ENCODE measurements around the gene CTIF.

CTIF gene

DNA sequence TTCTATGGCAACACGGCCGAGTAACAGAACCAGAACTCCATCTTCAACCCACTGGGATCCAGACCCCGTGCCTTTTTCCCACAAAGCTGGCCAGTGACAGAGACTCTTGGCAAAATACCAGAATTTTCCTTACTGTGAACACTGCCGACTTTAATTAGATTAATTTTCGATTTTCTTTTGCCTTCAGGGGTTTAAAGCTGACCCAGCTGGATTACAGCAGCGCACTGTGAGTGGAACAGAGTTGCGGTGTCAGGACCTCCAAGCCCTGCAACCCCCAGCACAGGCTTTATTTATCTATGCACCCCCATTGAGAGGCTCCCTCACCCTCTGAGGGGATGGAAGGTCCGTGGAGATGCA is 36.4 kb downstream of the CTIF start:
- DNase-seq (ENCODE audit: low read depth), result no peak

DNA sequence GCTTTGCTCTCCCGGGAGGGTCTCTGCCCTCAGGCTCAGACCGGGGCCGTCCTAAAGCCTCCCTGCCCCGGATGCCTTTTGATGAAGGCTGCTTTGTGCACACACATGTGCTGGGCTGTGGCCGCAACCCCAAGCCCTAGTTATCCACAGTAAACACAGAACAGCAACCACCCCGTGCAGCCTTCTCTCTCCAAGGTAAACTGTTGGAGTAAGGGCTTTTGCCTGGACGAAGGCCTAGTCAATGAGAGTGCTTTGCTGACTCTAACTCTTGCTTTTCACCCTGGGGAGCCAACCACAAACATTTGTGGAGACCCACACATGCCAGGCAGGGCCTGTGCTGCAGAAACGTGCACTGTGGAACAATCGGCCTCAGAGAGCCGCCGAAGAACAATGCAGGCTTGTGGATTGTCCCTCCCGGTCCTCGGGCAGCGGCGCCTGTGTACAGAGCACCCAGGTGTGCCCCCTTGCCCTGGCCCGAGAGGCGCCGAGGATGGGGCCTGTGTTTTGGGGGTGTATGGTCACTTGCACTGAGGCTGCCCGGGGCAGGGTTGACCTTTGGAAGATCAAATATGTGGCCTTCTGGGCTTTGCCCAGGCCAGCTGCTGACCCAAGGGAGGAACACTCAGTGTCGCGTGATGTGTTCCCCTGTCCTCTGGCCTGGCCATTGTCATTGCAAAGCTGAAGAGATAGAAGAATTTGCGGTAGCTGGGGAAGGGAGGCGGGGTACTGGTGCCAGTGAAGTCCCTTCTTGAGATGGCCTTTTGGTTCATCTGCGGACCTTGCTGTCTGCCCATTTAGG is 37.0 kb downstream of the CTIF start:
- no peak for DNase-seq (ENCODE audit: low read depth)

DNA sequence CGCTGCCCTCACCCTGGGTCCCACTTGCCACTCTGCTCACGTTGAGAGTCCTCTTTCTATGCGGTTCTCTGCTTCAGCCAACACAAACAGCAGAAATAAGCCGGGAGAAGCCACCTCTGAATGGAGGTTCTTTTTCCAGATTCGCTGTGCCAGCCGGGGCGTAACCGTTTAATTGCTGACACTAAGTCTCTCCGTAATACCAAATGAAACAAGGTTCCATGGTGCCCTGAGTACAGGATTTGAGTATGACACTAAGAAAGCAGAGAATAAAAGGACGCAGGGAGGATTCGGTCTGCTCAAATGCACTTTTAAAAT is 37.6 kb downstream of the CTIF start:
- DNase-seq (ENCODE audit: low read depth), result no peak

DNA sequence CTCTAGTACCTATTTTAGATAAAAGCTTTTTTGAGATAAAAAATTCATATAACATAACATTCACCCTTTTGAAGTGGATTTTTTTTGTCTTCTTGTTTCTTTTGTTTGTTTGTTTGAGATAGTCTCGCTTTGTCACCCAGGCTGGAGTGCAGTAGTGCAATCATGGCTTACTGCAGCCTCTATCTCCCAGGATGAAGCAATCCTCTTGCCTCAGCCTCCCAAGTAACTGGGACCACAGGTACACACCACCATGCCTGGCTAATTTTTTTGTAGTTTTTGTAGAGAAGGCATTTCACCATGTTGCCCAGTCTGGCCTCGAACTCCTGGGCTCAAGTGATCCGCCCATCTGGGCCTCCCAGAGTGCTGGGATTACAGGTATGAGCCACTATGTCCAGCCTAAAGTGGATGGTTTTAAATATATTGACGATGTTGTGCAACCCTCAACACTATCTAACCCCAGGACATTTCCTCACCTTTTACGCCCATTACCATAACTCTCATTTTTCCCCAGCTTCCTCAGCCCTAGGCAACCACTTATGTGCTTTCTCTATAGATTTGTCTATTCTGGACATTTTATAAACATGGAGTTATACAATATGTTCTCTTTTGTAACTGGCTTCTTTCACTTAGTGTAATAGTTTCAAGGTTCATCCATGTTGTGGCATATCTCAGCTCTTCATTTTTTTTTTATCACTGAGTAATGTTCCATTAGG is 38.8 kb downstream of the CTIF start:
- DNase-seq (ENCODE audit: low read depth), result no peak

DNA sequence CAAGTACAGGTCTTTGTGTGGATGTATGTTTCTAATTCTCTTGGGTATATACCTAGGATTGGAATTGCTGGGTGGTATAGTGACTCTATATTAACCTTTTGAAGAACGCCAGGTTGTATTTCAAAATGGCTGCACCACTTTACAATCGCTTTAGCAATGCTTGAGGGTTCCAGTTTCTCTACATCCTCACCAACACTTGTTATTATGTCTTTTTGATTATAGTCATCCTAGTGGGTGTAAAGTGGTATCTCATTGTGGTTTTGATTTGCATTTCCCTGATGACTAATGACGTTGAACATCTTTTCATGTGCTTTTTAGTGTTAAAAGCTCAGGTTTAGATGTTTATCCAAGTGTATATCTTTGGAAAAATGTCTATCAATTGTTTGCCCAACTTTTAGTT is 39.5 kb downstream of the CTIF start:
- DNase-seq (ENCODE audit: low read depth), result no peak

DNA sequence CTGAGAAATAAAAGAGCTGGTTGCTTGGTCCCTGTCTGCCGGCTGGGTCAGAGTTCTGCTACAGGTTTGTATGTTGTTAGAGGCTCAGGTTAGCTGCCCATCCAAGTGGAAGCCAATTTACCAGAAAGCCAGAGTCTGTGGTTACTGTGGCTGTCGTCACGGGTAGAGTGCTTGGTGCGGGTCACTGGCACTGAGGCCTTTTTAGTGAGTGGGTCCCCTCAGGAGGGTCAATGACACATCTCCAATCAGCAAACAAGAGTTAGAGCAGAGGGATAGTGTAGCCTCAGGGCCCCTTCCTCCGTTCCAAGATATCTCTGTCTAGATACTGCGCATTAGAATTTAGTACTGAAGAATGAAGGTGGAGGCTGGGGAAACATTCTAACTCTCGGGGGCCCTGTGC is 41.2 kb downstream of the CTIF start:
- no peak for DNase-seq (ENCODE audit: low read depth)

DNA sequence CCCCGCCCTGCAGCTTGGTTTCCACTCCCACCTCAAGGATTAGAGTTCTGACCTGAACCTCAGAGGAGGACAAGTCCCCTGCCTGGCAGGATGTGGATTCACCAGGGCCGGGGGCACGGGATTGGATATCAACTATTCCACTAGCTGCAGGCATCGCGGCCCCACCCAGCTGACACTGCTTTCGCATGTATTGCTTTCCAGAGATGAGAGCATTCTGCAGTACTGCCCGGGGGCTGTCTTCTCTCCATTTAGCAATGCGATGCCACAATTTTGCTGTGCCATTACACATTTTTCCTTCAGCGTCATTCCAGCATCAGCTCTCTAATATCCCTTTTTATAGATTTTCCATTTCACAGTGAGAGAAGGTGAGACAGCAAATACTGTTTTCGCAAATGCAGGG is 42.0 kb downstream of the CTIF start:
- DNase-seq (ENCODE audit: low read depth), result no peak

DNA sequence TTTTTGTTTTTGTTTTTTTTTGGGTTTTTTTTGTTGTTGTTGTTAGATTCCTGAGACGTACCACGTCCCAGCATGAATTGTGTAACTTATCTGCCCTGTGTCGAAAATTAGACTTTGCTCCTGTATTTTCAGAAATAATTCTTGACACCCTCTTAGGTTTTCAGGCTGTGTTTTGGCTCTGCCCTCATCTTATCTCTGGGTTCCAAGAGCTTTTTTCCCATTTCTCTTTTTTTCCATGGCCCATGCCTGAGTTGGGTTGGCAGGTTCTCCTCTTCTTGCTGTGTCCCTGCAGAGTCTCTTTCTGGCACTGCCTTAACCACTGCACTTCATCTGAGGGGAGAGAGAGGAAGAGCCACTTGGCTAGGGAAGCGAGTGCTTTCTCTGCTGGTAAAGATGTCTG is 42.4 kb downstream of the CTIF start:
- DNase-seq (ENCODE audit: low read depth), result no peak

DNA sequence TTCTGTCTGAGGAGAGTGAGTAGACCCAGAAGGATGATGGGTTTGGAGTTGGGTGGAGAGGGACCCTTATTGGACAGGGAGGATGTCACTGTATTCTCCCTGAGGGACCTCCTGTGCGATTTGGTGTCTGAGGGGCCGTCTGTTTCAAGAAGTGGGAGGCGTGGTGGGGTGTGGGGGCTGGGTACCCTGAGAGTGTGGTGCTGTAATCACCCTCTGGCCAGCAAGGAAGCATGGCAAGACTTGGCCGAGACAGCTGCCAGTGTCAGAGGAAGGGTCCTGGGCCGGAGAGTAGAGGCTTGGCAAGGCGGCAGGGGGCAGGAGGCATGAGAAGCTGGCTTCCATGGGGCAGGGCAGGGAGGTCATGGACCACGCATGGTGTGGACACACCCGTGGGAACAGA is 43.1 kb downstream of the CTIF start:
- DNase-seq (ENCODE audit: low read depth), result no peak

DNA sequence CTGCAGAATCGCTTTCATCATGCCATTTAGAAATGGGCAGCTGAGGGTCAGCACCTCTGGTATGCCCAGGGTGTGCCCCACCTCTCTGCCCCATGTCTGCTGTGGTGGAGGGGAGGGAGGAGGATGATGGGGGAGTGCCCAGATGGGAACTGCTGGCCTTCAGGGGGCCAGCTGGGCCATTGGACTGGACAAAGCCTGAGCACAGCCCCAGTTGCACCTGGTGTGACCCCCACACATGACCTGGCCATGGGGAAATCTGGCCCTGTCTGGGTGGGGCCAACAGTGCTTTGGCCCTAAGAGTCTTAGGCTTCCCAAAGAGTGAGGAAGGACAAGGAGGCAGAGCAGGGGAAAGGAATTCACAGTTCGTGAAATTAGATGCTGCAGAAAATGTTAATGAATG is 44.1 kb downstream of the CTIF start:
- no peak for DNase-seq (ENCODE audit: low read depth)

DNA sequence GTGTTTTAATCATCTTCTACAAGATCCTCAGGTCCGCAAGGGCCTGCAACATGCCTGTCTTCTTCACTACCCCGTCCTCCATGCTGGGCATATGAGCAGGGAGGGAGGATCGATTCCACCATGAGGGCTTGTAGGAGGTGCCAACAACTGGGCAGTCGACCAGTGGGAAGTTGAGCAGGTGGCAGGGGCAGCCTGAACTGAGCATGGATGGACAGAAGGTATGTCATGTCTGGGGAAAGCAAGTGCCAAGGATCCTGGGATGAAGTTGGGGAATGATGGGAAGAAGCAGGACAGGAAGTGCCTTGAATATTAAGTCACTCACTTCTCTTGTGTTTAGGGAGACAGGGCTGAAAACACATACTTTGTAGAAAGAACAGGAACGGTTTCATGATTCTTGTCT is 44.7 kb downstream of the CTIF start:
- no peak for DNase-seq (ENCODE audit: low read depth)

DNA sequence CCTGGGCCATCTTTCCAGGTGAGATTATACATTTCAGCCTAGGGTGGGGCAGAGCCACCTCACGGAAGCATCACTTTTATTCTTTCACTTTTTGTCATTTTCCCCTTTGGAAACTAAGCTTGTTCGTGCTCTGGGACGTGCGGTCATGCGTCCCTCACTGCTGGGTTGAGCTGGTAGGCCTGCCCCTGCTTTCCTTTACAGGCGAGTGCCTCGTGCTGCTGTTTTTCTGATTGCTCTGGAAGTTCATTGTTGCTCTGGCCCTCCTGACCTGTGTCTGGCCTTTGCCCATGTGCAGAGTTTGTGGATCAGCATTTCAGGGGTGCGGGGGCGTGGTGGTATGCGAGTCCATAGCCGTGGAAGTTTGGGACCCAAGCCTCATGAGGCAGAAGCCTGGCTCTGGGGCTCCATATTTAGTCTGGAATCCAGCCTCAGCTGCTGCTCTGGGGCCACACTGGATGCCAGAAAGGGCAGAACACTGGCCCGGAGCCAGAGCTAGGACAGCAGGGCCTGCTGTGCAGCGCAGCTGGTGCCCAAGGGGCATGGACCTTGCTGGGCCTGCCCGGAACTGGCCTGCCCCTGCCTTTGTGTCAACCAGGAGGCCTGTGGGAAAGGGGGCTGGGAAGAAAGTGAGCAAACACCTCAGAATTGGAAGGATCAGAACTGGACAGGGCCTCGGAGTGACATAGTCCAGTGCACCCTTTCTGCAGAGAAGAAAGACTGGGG is 51.1 kb downstream of the CTIF start:
- no peak for DNase-seq (ENCODE audit: low read depth)

DNA sequence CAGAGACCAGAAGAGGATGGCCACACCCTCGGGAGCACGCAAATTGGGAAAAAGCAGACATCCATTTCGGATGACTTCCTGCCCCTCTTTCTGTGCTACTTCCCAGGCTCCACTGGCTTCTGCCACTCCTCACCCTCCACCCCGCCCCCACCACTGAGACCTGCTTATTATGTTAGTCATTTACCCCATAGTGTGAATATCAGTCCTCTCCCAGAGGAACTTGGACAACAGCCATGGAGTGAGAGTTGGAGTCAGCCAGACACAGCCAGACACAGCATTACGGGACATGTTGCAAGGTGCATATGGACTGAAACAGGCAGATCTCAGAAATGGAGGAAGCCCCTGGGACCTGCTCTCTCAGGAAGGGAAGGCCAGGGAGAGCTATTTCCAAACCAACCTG is 51.8 kb downstream of the CTIF start:
- no peak for DNase-seq (ENCODE audit: low read depth)

DNA sequence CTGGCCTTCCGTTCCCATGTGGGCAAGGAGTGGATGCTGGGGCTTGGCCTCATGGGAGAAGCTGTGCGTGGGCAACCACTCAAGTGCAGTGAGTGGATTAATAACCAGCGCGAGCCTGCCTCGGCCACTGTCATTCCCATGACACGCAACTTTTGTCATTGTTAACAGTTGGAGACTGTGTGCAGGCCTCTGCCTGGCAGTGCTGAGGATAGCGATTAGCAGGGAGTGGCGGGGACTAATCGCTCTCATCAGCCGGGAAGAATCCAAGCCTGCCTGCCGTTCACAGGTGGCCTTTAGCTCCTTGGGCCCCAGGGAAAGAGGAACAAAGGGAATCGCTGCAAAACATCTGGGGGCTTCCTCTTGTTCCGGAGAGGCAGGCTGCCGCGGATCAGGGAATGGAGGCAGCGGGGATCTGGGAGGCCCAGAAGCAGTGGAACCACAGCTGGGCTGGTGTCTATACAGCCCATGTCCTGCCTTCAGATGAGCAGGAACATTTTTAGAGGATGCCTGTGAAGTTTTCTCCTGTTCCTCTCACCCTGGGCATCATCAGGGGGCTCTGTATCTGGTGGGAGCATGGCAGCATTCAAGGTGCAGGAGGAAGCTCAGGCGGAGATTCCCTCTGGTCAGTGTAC is 53.8 kb downstream of the CTIF start:
- no peak for DNase-seq (ENCODE audit: low read depth)

DNA sequence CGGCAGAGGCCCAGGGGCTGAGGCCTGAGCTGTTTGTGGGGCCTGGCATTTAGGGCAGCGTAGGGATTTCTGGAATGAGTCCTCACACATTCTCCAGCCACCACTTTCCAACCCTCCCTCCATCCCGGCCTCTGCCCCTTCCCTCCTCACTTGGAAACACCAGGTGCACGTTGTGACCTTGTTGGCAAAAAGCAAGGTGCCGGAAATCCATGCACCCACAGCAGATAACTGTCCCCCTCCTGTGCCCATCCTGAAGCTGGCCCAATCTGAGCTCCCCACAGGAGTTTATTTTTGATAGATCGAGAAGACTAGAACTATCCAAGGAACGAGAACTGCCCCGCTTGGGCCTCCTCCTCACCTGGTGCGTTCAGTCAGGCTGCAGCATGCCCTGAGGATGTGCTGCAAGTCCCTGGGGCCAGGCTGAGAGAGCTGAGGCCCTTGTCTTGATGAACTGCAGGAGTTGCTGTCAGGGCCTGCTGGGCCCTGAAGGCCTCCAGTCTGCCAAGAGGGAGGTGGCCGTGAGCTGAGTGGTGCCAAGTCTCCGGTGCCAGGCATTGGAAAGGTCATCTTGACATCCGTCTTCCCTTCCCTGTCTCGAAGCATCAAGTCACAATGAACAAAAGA is 55.8 kb downstream of the CTIF start:
- DNase-seq (ENCODE audit: low read depth), result no peak

DNA sequence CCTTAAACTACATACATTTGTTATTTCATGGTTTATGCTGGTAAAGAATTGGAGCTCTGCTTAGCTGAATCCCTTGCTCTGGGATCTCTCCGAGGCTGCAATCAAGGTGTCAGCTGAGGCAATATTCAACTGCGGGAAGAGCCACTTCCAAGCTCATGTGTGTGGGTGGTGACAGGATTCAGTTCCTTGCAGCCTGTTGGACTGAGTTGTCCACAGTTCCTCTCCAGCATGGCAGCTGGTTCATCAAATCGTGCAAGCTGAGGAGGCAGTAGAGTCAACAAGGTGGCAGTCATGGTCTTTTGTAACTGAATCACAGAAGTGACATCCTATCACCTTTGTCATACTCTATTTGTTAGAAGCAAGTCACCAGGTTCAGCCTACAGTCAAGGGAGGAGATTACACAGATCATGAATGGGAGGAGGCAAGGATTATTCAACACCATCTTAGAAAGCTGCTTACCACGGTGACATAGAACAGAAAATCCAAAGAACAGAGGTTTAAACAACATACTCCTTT is 56.9 kb downstream of the CTIF start:
- no peak for DNase-seq (ENCODE audit: low read depth)

DNA sequence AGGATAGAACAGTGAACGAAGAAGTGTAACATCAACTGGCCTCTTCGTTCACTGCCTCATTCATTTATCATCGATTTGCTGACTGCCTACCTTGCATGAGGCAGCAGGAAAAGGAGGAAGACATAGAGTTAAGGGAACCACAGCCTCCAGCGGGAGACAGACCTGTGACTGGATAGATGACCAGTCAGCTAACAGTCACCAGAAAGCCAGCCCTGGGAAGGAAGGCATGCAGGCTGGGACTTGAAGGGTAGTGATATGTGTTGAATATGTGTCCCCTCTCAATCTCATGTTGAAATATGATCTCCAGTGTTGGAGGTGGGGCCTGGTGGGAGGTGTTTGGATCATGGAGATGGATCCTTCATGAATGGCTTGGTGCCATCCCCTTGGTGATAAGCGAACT is 58.3 kb downstream of the CTIF start:
- DNase-seq (ENCODE audit: low read depth), result no peak

DNA sequence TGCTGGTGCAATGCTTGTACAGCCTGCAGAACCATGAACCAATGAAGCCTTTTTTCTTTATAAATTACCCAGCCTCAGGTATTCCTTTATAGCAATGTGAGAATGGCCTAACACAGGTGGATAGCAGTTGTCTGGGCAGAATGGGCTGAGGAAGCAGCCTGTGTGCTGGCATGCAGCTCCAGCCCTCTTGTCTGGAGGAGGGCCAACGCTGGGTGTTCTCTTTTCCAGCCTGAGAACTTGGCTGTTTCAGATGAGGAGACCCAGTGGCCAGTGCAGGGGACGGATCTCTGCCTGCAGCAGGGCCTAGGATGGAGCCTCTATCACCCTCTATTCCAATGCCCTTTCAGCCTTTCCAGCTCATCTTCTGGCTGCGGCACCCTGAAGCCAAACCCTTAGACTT is 58.8 kb downstream of the CTIF start:
- no peak for DNase-seq (ENCODE audit: low read depth)

DNA sequence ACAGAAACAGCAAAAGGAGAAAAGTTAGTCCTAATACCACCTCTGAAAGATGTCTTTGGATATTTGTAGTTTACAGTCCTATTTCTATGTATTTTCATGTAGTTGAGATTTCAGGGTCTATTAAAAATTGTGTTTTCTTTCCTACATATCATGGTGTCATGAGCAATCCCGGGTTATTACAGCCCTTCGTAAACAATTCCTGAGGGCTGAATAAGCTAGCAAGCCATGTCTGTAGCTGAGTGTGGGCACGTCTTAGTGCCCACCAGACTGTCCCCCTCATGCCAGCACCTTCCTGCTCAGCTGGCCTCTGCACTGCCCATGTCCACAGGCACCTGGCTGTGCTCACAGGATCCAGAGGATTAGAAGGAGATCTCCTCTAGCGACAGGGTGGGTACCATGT is 60.6 kb downstream of the CTIF start:
- no peak for DNase-seq (ENCODE audit: low read depth)

DNA sequence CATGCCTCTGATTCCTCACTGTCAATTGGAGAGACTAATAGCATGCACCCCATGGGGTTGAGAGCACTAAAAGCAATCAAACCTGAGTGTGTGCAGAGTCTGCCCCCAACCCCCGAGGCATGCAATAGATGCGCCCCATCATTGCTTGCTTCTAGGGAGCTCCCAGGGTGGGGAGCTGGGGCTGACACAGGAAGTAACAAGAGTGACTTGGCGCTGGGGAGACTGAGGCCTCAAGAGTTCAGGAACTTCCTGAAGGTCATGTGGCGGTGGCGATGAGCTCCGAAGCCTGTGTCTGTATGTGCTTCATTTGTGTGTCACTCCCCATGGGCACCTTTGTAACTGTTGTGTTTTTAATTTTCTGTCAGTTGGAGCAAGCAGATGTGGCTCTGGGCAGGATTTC is 61.2 kb downstream of the CTIF start:
- no peak for DNase-seq (ENCODE audit: low read depth)

DNA sequence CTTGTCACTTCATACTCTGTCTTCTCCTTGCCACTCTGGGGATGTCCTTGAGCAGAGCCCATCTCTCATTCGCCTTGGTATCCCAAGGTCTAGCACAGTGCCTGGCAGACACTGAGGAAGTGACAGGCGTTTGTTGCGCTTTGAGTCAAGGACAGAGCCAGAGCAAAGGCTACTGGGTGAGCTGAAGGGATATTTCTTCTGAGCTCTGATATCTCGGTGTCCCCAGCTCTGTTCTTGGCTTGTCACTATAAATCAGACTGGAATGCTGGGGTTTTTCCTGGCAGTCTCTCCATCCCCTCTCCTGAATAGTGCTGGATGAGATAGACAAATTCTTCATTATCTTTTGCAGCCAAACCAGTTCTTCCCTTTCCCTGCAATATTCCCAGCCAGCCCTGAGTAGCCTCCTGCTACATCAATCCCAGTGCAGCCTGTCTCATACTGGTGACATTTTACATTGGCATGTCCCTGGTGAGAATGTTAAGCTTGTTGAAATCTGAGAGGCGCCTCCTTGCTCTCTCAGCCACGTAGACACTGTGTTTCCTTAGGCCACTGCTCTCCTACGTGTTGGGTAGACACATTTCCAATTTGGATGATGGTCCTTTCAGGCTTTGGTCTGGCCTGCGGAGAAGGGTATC is 61.7 kb downstream of the CTIF start:
- no peak for DNase-seq (ENCODE audit: low read depth)

DNA sequence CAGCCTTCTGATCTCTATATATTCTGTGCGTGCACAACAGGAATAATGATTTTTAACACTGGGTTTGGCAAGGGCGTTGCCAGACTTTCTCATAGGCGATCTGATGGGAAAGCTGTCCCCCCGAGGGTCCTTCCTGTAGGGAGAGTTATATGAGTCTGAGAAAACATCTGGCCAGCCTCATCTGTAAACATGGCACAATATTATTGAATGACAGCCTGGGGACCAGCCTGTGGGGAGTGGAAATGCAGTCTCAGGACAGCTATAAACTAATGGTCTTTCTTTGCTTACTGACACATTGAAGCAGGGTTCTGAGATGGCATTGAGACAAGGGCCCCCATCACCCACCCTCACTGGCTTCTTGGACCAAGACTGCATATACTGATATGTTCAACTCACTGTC is 62.5 kb downstream of the CTIF start:
- no peak for DNase-seq (ENCODE audit: low read depth)
